Activated T-helper 1 cell treated with Interleukin-2 at 50 U/mL for 16 hours (primary cell): ENCODE measurements around the gene TMEM170B.
"Not testable (repeated sequence)": the region's sequence is repeated elsewhere in the genome, so short reads cannot be mapped to it uniquely, and the experiment has no call there.

ENCODE experiments used
- DNase-seq: peaks from one replicate; pipeline ENCODE4 v3.0.0-alpha.2; 2020; ENCODE audit warnings: low read depth

The TMEM170B gene

GRCh38 chr6:11528996-11529395 lies 8.6 kb upstream of the TMEM170B start:
- no peak for DNase-seq

DNA sequence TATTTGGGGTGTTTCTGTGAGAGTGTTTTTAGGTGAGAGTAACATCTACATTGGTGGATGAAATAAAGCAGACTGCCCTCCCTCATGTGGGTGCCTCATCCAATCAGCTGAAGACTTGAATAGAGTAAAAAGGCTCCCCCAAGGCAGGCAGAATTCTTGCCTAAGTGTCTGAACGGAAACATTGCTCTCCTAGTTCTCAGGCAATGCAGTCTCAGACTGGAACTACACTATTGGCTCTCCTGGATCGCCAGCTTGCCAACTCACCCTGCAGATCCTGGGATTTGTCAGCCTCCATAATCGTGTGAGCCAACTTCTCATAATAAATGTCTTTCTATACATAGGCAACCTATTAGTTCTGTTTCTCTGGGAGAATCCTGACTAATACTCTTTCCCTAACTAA lies 5.5 kb upstream of the TMEM170B start:
- DNase-seq = no peak

- DNase-seq = no peak
These were observed 3.0 kb upstream of the TMEM170B start for GRCh38 chr6:11534561-11534960.

DNA sequence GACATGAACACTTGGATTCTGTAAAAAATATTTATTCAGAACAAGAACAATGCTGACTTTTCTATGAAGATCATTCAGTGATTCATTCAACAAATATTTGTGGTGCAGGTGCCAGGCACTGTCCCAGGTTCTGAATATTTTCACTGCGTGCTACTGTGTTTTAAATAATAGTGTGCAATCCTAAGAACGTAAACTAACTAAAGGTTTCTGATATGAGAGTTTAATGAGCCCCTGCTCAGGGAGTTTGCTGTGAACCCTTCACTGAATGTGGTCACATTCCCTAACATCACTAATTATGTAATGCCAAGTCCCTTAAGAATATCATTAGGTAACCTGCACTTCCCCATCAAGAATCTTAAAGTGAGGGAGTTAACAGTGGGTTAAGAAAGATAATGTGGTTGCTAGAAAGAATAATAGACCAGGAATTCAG lies 1.7 kb upstream of the TMEM170B start:
- no peak for DNase-seq

GRCh38 chr6:11536795-11537194 lies 754 bp upstream of the TMEM170B start:
- no peak for DNase-seq

DNA sequence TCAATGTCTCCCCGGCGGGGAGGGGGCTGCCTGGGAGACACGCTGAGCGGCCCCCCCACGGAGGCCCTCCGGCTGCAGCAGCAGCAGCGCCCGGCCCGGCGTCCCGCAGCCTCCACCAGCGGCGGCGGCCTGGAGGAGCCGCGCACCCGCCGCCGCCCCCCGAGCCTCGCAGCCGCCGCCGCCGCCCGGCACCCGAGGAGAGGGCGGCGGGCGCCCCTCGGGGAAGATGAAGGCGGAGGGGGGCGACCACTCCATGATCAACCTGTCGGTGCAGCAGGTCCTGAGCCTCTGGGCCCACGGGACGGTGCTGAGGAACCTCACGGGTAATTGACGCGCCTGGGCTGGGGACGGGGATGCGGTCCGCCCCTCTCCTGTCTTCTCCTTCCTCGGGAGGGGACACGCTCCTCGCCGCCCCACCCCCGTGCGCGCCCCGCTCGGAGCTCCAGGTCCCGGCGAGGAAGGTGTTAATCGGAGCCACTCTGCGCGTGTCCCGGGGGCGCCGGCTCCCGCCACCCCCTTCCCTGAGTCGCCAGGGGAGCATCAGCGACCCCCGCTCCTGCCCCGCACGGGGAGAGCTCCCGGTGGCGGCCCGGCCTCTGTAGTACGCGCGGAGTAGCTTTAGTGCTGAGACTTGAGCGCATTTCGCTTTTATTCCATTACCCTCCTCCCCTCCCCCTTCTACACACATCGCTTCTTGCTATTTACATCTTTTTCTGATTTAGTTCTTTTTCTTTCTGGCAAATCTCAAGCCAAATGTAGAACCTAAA lies 686 bp downstream of the TMEM170B start:
- DNase-seq = peak; percentile 9

GRCh38 chr6:11538819-11539468 lies 1.4 kb downstream of the TMEM170B start:
- no peak for DNase-seq

DNA sequence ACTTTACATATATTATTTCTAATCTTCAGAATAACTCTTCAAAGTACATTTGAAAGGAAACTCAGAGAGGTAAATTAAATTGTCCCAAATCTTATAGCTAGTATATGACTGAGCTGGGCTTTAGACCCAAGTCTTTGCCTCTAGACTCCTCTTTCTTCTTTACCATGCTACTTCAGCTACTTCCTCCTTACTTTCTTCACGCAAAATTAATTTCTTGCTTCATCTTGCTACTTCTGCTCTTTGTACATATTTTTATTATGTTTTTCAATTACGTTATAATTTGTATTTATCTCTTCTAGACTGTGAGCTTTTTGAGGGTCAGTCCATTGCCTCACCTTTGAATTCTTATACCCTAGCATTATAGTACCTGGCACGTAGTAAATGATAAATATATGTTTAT lies 5.3 kb downstream of the TMEM170B start:
- DNase-seq = no peak

DNA sequence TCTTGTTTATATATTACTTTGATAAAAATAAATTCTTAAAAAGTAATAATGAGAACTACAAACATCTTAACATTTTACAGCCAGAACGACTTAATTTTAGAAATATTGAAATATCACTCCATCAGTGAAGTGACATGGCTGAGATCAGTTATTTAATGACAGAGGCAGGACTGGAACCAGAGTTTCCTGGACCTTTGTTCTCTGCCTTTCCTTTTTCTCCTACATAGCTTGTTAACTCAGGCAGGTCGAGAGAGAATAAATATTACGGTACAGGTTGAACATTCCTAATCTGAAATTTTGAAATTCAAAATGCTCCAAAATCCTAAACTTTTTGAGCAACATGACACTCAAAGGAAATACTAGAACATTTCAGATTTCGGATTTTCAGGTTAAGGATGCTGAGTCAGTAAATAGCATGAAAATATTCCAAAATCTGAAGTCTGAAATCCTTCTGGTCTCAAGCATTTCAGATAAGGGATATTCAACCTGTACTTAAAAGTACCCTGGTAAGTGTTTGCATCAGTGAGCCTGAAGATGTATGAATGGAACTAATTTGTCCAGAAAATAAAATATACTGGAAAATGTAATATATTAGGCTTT lies 6.5 kb downstream of the TMEM170B start:
- DNase-seq = no peak

- not testable (repeated sequence) for DNase-seq
These were observed 10.3 kb downstream of the TMEM170B start for GRCh38 chr6:11547846-11548245.

- not testable (repeated sequence) for DNase-seq
These were observed 11.0 kb downstream of the TMEM170B start for GRCh38 chr6:11548578-11548977.

GRCh38 chr6:11551053-11551452 lies 13.5 kb downstream of the TMEM170B start:
- DNase-seq = no peak

GRCh38 chr6:11552442-11552841 lies 14.9 kb downstream of the TMEM170B start:
- DNase-seq = no peak

GRCh38 chr6:11553824-11554223 lies 16.3 kb downstream of the TMEM170B start:
- DNase-seq = no peak

GRCh38 chr6:11556309-11556708 lies 18.8 kb downstream of the TMEM170B start:
- no peak for DNase-seq

DNA sequence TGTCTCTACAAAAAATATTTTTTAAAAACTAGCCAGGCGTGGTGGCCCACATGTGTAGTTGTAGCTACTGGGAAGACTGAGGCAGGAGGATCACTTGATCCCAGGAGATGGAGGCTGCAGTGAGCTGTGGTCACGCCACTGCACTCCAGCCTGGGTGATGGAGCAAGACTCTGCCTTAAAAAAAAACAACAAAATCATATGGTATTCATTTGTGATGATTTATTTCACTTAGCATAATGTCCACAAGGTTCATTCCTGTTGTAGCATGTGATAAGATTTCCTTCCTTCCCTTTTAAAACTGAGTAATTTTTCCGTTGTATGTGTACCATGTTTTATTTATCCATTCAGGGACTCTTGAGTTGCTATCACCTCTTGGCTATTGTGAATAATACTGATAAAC lies 26.2 kb downstream of the TMEM170B start:
- no peak for DNase-seq

GRCh38 chr6:11566609-11567008 lies 29.1 kb downstream of the TMEM170B start:
- DNase-seq = no peak

GRCh38 chr6:11571073-11571472 lies 33.5 kb downstream of the TMEM170B start:
- DNase-seq = no peak

DNA sequence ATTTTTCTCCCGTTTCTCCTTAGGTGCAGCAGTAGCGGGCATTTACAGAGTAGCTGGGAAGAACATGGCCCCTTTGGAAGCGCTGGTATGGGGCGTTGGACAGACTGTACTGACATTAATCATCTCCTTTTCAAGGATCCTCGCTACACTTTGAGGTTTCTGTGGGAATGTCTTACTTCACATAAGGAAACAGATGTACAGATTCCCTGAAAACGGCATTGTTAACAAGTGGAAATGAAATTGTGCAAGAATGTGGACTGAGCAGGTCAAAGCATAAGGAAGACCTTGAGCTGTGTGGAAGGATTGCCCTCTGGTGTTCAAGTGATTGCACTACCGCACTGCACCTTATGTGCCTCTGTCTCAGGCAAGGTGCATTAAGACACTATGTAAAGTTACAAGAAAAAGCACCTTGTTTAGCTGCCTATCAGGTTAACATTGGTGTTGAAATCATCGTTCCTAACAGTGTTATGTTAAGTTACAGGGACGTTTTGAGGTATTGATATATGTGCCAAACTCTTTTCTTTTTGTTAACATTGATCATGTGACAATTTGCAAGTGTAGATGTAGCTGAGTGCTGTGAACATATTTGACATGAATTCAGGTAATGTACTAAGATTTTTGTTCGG lies 38.0 kb downstream of the TMEM170B start:
- DNase-seq = no peak

DNA sequence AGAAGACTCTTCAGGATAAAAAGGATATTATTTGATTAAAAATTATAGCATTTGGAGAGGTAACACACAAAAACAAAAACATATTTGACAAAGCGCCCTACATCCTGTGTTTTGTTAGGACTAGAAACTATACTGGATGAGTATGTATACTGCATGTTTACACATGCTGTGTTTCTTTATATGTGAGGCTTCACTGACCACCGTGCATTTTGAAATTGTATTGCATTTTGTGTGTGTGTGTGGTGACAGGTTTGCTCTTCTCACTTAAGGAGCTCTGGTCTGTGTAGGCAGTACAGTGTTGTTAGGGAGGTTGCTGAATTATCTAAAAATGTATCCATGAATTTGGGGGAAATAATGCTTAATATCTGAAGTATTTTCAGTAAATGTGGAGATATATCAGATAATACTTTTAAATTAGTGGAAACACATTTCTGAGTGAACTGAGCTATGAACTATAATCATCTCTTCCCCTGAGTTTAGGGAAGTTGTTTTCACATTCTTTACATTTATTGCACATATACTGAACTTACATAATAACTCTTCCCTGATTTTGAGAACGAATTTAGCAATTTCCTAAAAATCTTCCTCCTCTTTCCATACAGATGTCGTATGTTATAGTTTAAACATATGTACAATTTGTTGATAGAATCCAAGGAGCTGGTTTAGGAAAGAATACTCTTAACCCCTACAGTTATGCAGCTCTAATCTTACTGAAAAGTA lies 43.3 kb downstream of the TMEM170B start:
- no peak for DNase-seq

GRCh38 chr6:11584244-11584643 lies 46.7 kb downstream of the TMEM170B start:
- DNase-seq = no peak

DNA sequence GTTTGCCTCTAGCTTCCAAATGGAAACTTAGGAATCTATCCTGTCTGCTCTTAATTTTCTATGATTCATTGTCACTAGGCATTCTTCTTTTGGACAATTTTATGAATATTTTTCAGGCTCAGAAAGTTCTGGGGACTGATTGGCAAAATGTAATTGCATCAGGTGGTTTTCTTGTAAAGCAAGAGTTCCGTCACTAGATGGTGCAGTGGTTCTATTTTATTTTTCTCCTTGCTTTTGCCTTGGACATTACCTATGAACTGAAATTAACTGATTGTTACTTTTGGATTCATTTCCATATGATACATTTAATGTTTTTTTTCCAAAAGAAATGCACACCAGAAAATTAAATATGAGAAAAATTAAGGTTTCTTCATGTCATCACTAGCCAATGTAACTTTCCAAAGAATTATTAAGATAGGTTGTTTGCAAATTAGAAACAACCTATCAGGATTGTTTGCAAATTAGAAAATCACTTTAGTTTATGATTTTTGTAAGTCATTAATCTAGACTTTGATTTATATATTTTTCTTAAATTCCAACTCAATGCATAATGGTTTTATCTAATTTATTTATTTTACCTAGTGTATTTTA lies 48.0 kb downstream of the TMEM170B start:
- DNase-seq = no peak
